Stimulated activated CD8-positive, alpha-beta memory T cell treated with anti-CD3 and anti-CD28 coated beads, Interleukin-12 subunit alpha, Interleukin-12 subunit beta, amount 100 ng/mL, for 1 hour (primary cell): ENCODE measurements around the gene CDT1.
"Not testable (repeated sequence)": the region's sequence is repeated elsewhere in the genome, so short reads cannot be mapped to it uniquely, and the experiment has no call there.

Source experiments
- DNase-seq: peaks from one replicate; pipeline ENCODE4 v3.0.0-alpha.2; 2020; ENCODE audit warnings: low read depth

Gene CDT1

GRCh38 chr16:88816736-88817535 lies 13.3 kb downstream of the CDT1 start:
- DNase-seq, result no peak

DNA sequence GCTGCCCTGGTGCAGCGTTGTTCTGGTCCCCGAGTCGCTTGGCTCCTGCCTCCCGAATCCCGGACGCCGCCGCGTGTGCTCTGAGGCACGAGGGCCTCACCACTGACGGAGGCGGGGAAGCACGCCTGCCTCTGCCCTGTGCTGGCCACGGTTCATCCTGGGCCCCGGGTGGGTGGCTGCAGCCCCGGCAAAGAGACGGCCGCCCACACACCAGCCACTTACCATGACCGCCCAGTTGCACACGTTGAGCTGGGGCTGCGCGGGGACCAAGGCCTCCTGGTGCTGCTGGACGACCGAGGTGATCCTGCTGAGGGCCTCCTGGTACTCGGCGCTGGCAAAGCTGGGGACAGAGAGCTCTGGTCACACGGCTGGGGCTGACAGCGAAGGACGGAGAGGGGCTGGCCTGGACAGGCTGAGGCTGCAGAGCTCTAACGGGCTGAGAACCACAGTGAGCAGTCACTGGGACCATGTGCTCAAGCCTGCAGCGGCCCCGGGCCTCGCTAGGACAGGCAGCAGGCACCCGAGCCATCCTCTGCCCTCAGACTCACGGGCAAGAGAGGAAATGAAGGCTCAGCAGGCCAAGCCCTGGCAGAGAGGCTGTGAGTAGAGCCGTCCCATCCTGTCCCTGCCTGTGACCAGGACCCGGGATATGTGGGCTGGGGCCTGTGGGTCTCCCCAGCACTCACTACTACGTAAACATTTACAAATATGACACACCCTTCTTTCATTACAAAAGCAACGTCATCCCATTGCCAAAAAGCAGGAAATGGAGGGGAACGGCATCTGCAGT lies 14.4 kb downstream of the CDT1 start:
- no peak for DNase-seq

DNA sequence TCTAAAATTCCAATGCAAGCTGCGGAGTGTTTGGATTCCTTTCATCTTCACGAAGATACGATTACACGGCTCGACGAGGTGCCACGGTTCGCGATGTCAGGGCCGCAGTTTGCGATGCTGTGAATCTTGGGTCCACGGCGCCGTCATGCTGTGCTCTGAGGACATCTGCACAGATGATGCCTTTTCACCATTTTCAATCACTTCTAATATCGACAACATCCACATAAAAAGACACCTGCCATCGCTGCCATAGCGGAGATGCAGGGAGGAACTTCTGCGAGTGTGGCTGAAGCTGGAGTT lies 14.9 kb downstream of the CDT1 start:
- DNase-seq, result no peak

DNA sequence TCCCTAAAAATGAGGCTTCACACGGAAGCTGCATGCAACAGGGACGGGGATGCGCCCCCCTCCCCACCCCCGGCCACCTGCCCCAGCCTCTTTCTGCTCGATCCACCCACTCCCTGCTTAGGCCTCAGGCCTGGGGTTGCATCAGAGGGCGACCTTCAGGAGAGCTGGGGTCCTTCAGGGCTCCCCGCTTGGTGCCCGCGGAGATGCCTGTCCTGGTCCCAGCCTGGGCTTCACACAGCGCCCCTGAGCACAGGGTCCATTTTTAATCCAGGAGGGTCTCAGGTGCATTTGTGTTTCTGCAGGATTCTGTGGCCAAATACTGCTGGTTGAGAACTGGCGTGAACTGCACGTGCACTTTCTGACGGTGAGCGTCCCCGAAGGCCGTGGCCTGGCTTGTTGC lies 15.5 kb downstream of the CDT1 start:
- DNase-seq, result no peak

DNA sequence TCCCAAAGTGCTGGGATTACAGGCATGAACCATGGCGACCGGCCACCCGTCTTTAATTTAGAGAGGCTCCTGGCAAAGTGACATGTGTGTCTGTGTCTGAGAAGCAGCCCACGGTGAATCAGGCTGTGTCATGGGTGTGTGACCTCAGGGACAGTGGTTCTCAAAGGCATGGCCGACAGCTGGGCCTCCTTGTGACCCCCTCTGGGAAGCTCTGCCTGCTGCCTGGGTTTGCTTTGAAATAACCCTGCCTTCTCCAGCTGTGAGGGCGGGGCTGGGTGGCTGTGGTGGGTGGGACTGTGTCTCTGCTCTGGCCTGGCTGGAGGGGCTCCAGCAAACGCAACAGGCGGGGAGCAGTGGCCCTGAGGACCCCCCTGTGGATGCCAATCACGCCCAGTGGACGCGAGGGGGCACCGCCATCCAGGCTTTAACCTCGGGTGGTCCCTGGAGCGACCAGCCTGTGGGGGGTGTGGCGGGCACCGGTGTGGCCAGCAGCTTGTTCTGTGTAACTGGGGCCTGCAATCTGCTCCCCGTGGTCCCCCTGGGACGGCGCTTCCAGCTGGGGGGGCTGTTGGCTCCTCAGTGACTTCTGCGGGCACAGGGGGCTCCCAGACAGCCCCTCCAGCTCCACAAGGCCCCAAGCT lies 16.9 kb downstream of the CDT1 start:
- no peak for DNase-seq

DNA sequence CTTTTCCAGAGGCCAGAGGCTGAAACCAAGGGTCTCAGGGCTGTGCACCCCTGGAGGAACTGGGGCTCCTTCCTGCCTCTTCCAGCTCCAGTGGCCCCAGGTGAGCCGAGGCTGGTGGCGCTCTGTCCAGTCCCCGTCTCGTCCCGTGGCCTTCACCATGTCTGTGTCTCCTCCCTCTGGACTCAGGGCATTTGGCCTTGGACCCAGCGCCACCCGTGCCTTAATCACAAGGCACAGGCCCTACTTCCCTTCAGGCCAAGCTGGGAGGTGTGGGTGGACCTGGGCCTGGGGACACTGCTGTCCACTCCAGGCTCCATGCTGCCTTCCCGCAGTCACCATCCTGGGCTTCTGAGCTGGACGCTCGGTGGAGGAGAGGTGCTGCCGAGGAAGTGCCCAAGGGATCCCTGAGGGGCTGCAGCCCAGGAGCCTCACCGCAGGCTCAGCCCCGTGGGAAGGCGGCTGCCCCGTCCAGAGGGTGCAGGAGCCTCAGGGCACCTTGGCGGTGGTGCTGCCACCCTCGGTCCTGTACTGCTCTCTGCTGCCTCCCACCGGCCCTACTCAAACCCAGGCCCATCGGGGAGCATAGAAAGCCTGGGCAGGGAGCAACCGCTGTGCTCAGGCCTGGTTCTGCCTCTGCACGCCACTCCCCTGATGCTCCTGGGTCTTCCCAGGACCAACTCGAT lies 17.7 kb downstream of the CDT1 start:
- no peak for DNase-seq

DNA sequence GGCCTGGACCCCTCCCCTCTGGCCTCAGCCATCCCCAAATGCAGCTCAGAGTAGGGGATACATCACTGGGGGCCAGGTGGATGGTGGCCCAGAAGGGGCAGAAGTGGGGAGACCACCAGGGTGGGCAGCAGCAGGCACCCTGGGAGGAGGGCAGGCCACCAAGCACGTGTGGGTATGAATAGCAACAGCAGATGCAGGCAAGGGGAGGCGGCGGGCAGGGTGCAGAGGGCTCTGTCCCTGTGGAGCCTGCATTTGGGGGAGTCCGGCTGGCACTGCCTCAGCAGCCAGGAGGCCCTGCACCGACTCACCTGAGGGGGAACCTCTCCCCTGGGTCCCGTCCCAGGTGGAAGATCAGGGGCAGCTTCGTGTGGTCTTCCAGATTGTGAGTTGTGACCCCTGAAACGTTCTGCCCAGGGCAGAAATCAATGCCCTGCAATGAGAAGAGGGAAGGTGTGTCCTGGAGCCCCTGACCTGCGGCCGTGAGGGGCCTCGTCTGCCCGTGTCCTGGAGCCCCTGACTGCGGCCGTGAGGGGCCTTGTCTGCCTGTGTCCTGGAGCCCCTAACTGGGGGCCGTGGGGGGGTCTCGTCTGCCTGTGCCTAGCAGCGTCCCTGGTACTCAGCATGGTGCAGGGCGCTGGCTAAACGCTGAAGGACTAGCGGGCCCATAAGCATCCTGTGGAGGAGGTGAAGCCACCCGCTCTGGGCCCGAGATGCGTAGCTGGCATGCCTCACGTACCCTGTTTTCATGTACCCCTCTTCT lies 18.9 kb downstream of the CDT1 start:
- no peak for DNase-seq

GRCh38 chr16:88823646-88824045 lies 20.1 kb downstream of the CDT1 start:
- not testable (repeated sequence) for DNase-seq

- no peak for DNase-seq
These were observed 20.9 kb downstream of the CDT1 start for GRCh38 chr16:88824256-88825077.

DNA sequence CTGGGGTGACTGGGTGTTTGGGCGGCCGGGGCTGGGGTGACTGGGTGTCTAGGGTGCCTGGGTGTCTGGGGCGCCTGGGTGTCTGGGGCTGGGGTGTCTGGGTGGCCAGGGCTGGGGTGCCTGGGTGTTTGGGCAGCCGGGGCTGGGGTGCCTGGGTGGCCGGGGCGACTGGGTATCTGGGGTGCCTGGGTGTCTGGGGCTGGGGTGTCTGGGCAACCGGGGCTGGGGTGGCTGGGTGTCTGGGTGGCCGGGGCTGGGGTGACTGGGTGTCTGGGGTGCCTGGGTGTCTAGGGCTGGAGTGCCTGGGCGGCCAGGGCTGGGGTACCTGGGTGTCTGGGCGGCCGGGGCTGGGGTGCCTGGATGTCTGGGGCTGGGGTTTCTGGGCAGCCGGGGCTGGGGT lies 21.6 kb downstream of the CDT1 start:
- DNase-seq, result no peak

DNA sequence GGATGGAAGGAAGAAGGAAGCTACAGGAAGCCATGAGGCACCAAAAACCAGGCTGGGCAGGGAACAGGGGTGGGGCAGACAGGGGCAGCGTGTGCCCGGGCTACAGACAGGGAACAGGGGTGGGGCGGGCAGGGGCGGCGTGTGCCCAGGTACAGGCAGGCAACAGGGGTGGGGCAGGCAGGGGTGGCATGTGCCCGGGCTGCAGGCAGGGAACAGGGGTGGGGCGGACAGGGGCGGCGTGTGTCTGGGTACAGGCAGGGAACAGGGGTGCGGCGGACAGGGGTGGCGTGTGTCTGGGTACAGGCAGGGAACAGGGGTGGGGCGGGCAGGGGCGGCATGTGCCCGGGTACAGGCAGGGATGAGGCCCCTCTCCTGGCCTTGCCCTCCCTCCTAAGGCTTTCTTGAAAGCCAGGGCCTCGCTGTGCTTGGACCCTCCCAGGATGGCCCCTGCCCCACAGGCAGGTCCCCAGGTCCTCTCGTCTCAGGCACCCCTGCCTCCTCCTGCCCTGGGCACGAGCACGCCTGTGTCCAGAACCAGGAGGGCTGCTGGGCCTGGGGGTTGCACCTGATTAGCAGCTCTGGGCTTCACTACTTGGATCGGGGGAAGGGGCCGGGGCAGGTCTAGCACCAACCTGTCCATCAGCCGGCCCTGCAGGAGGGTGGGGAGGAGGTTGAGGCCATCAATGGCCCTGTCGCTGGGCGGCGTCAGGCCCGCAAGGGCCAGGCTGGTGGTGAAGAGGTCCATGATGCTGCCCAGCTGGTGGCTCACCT lies 22.7 kb downstream of the CDT1 start:
- no peak for DNase-seq

- DNase-seq, result no peak
These were observed 24.1 kb downstream of the CDT1 start for GRCh38 chr16:88827727-88828126.

GRCh38 chr16:88828711-88829110 lies 25.1 kb downstream of the CDT1 start:
- DNase-seq, result no peak

DNA sequence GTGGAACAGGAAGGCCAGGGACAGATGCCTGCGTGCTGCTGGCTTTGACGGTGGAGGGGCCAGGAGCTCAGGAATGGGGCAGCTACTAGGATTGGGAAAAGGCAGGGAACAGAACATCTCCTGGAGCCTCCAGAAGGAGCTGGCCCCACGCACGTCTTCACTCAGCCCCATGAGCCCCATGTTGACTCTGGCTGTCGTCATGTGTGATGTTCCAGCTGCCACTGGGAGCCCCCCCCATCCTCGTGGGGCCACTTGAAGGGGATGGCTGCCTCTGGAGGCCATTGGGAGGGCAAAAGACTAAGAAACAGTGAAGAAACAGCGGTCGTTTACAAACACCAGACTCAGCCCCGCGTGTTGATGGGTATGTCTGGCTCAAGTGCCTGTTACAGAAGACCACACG lies 26.7 kb downstream of the CDT1 start:
- DNase-seq, result no peak

- DNase-seq, result no peak
These were observed 27.2 kb downstream of the CDT1 start for GRCh38 chr16:88830783-88831182.

DNA sequence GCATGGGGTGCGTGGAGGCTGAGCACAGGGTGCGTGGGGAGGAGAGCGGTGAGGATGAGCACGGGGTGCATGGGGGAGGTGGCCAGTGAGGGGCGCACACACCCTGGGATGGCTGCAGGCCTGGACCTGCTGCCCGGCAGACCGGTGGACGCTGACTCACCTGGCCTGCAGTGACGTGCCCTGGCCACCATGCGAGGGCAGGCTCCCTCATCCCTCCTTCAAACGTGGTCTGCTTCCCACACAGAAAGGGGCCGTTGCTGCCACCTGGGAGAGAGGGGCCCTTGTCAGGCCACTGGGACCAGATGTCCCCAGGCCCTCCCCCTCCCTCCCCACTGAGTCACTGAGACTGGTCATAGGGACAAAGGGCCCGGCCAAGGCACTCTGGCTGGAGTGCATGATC lies 28.2 kb downstream of the CDT1 start:
- DNase-seq, result no peak

- DNase-seq, result no peak
These were observed 29.5 kb downstream of the CDT1 start for GRCh38 chr16:88833086-88833485.

DNA sequence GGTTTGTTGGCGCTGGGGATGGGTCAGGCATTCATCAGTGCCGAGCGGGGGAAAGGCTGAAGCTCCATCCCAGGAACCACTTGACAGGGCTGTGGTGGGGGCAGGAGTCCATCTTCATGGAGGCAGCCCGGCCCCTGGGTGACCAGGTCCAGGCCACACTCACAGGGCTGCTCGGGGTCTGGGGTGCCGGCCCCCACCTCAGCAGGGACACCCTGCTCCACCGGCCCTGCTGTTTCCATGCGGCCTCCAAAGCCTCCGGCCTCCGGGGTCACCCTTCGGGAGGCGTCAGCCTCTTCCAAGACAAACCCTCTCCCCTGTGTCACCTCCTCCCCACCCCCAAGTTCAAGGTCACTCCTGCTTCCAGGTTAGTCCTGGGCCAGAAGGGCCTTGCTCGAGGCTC lies 31.1 kb downstream of the CDT1 start:
- no peak for DNase-seq

DNA sequence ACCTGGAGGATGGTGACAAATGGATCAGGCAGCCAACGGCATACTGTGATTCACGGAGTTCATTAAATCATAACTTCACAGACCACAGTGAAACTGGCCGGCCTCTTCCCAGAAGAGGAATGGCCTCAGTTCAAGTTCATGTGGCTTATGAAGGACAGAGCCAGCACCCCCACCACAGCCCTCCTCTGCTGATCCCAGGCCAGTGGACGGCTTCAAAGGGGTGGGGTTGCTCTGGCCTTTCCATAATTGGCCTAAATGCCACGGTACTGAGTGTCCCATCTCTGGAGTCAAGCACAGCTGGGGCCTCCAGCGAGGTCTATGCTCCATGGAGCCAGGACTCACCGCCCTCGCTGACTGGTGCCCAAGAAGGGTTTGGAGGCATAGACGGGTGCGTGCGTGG lies 31.8 kb downstream of the CDT1 start:
- DNase-seq, result no peak

DNA sequence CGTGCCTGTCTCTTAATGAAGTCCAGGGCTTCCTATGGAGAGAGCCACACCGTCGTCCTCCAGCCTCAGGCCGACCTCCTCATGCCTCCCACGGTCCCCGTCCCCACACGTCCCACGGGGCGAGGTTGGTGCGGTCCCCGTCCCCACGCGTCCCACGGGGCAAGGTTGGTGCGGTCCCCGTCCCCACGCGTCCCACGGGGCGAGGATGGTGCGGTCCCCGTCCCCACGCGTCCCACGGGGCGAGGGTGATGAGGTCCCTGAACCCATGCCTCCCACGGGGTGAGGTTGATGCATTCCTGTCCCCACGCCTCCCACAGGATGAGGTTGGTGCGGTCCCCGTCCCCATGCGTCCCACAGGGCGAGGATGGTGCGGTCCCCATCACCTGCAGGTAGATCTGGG lies 32.2 kb downstream of the CDT1 start:
- DNase-seq, result no peak
